H1 (cell line): ENCODE results near the gene FANCE. TPM values are rescaled to one million over a fixed set of nuclear protein-coding genes. Genes with fewer than 3 reads are reported as not detected.

Experiments used
- CTCF ChIA-PET: fragments of 300-600 bp; sonication (Branson Sonifier 250); formaldehyde crosslinking; loops from one replicate; lab custom pipeline; 2021; ENCODE audit not compliant: partially characterized antibody; lab: Charles Lee
- POLR2A ChIA-PET: fragments of 300-600 bp; sonication (Branson Sonifier 250); formaldehyde crosslinking; loops from one replicate; lab custom pipeline; 2021; ENCODE audit warnings: inconsistent platforms; ENCODE audit not compliant: partially characterized antibody; lab: Charles Lee
- DNase-seq, 2 experiments: peaks; one replicate each; pipeline versions ENCODE4 v3.0.0 to v3.0.0-alpha.2; 2010 to 2022; ENCODE audit warnings: low spot score in 2 of 2, low read depth in 1 of 2, mixed read lengths in 1 of 2
- FAIRE-seq: peaks from 2 replicates; lab custom pipeline; 2011; peaks lifted over from hg19 to GRCh38; lab: Jason Lieb, UNC
- H2AFZ ChIP-seq: 2 replicates; pipeline ENCODE4 v1.8.1; 2012; ENCODE audit warnings: low read length, inconsistent platforms
- H2AK5ac ChIP-seq: 2 replicates; pipeline ENCODE4 v1.6.1; 2013; ENCODE audit warnings: low read depth, low read length
- H2BK120ac ChIP-seq: replicated peaks from 2 replicates; pipeline ENCODE3; 2013; ENCODE audit warnings: low read depth, low read length, inconsistent platforms
- H2BK12ac ChIP-seq: 2 replicates; pipeline ENCODE4 v1.6.1; 2013; ENCODE audit warnings: low read depth, low read length
- H2BK15ac ChIP-seq: 2 replicates; pipeline ENCODE4 v1.6.1; 2013; ENCODE audit warnings: low read length
- H2BK20ac ChIP-seq: 2 replicates; pipeline ENCODE4 v1.6.1; 2013; ENCODE audit warnings: low read length
- H2BK5ac ChIP-seq: 2 replicates; pipeline ENCODE4 v1.6.1; 2013; ENCODE audit warnings: low read depth, low read length
- H3K14ac ChIP-seq: 2 replicates; pipeline ENCODE4 v1.6.1; 2013; ENCODE audit warnings: inconsistent platforms; ENCODE audit not compliant: insufficient read length
- H3K18ac ChIP-seq: 2 replicates; pipeline ENCODE4 v1.6.1; 2013; ENCODE audit warnings: low read length; ENCODE audit errors: extremely low read depth
- H3K23ac ChIP-seq: 2 replicates; pipeline ENCODE4 v1.6.1; 2013; ENCODE audit warnings: inconsistent platforms; ENCODE audit not compliant: insufficient read length
- H3K23me2 ChIP-seq: 2 replicates; pipeline ENCODE4 v1.6.1; 2013; ENCODE audit warnings: low read depth, low read length
- H3K27ac ChIP-seq: 2 replicates; pipeline ENCODE4 v1.6.1; 2011; ENCODE audit warnings: low read depth, low read length, inconsistent platforms
- H3K27me3 ChIP-seq, 4 experiments: replicated peaks in 1 of 4; 1 replicate in 1 of 4; 2 replicates in 3 of 4; pipeline versions ENCODE4 v1.6.1 to v1.8.1; 2011 to 2013; ENCODE audit warnings: low read length in 3 of 4, mild to moderate bottlenecking in 3 of 4, inconsistent platforms in 2 of 4, mixed read lengths in 2 of 4, moderate library complexity in 1 of 4; ENCODE audit not compliant: control insufficient read depth in 3 of 4, insufficient read depth in 3 of 4; ENCODE audit errors: extremely low read depth in 1 of 4
- H3K36me3 ChIP-seq, 4 experiments: 2 replicates each; pipeline versions ENCODE4 v1.6.1 to v1.8.1; 2011 to 2013; ENCODE audit warnings: mild to moderate bottlenecking in 4 of 4, low read length in 3 of 4, moderate library complexity in 2 of 4, control low read depth in 1 of 4, inconsistent platforms in 1 of 4; ENCODE audit not compliant: insufficient read depth in 4 of 4, control insufficient read depth in 2 of 4
- H3K4ac ChIP-seq: replicated peaks from 2 replicates; pipeline ENCODE3; 2013; ENCODE audit warnings: low read length, low read depth, mixed read lengths, inconsistent platforms; ENCODE audit not compliant: insufficient read length
- H3K4me1 ChIP-seq, 4 experiments: replicated peaks in 1 of 4; 1 replicate in 1 of 4; 2 replicates in 3 of 4; pipeline versions ENCODE4 v1.6.1 to v1.8.1; 2011 to 2013; ENCODE audit warnings: low read length in 3 of 4, inconsistent platforms in 2 of 4, mixed read lengths in 1 of 4; ENCODE audit not compliant: insufficient read depth in 4 of 4, control insufficient read depth in 3 of 4
- H3K4me2 ChIP-seq, 2 experiments: 2 replicates each; pipeline versions ENCODE4 v1.6.1 to v1.8.1; 2011 to 2013; ENCODE audit warnings: low read depth in 2 of 2, low read length in 2 of 2, control low read depth in 1 of 2, inconsistent platforms in 1 of 2, mild to moderate bottlenecking in 1 of 2; ENCODE audit not compliant: insufficient read depth in 1 of 2
- H3K4me3 ChIP-seq, 4 experiments: fragments of 200-600, 300-600 bp in 1 of 4; sonication (generic), shearing (Covaris generic), sonication (Bioruptor Twin) in 1 of 4; 2 replicates each; pipeline versions ENCODE4 v1.5.1 to v1.8.1; 2011 to 2016; ENCODE audit warnings: low read length in 4 of 4, low read depth in 3 of 4, control low read depth in 2 of 4, inconsistent platforms in 2 of 4, mild to moderate bottlenecking in 2 of 4, mixed read lengths in 1 of 4, moderate library complexity in 1 of 4; ENCODE audit not compliant: insufficient read depth in 2 of 4; ENCODE audit errors: extremely low read depth in 1 of 4
- H3K56ac ChIP-seq: replicated peaks from 2 replicates; pipeline ENCODE3; 2013; ENCODE audit warnings: low read depth, mild to moderate bottlenecking, mixed read lengths, low read length, inconsistent platforms; ENCODE audit not compliant: insufficient read length
- H3K79me1 ChIP-seq: 2 replicates; pipeline ENCODE4 v1.6.1; 2013; ENCODE audit warnings: low read depth, low read length, control low read depth
- H3K79me2 ChIP-seq, 2 experiments: 2 replicates each; pipeline versions ENCODE4 v1.6.1 to v1.8.1; 2012 to 2013; ENCODE audit warnings: low read length in 2 of 2, mild to moderate bottlenecking in 2 of 2, inconsistent platforms in 1 of 2; ENCODE audit not compliant: insufficient read depth in 2 of 2, control insufficient read depth in 1 of 2
- H3K9ac ChIP-seq, 4 experiments: replicated peaks in 1 of 4; 1 replicate in 1 of 4; 2 replicates in 3 of 4; pipeline versions ENCODE4 v1.6.1 to v1.8.1; 2011 to 2013; ENCODE audit warnings: low read depth in 3 of 4, low read length in 3 of 4, control low read depth in 2 of 4, mild to moderate bottlenecking in 2 of 4, moderate library complexity in 2 of 4, inconsistent platforms in 1 of 4; ENCODE audit errors: extremely low read depth in 1 of 4
- H3K9me3 ChIP-seq, 2 experiments: 2 replicates each; pipeline versions ENCODE4 v1.6.1 to v1.8.1; 2012 to 2013; ENCODE audit warnings: mild to moderate bottlenecking in 2 of 2, moderate library complexity in 2 of 2, control low read depth in 1 of 2, inconsistent platforms in 1 of 2, low read depth in 1 of 2, low read length in 1 of 2, mixed read lengths in 1 of 2; ENCODE audit not compliant: insufficient read depth in 2 of 2
- H4K20me1 ChIP-seq, 2 experiments: replicated peaks in 1 of 2; 2 replicates each; pipeline versions ENCODE3 to v1.8.1; 2011 to 2013; ENCODE audit warnings: inconsistent platforms in 2 of 2, low read length in 2 of 2, mild to moderate bottlenecking in 1 of 2; ENCODE audit not compliant: insufficient read depth in 2 of 2, control insufficient read depth in 1 of 2
- H4K5ac ChIP-seq: 2 replicates; pipeline ENCODE4 v1.6.1; 2013; ENCODE audit warnings: low read length, low read depth, mixed read lengths, inconsistent platforms; ENCODE audit not compliant: insufficient read length
- H4K8ac ChIP-seq: 2 replicates; pipeline ENCODE4 v1.8.0; 2013; ENCODE audit warnings: mild to moderate bottlenecking, moderate library complexity, low read length, inconsistent platforms; ENCODE audit not compliant: insufficient read depth; ENCODE audit errors: extremely low read depth
- H4K91ac ChIP-seq: replicated peaks from 2 replicates; pipeline ENCODE3; 2013; ENCODE audit warnings: low read length, mixed read lengths, inconsistent platforms; ENCODE audit not compliant: insufficient read length
- CHD1 ChIP-seq: IDR thresholded peaks from 2 replicates; pipeline ENCODE4 v1.6.1; 2012; ENCODE audit warnings: low read depth, low read length, improper control_type of control experiment
- EGR1 ChIP-seq: IDR thresholded peaks from 2 replicates; pipeline ENCODE4 v1.6.1; 2011; ENCODE audit warnings: low read depth, low read length, borderline replicate concordance
- TEAD4 ChIP-seq: IDR thresholded peaks from 2 replicates; pipeline ENCODE4 v1.6.1; 2012; ENCODE audit warnings: low read depth, low read length, inconsistent platforms, mixed read lengths
- WGBS, 2 experiments: shearing (Covaris generic) in 1 of 2; methylation state at CpG; one replicate each; pipeline versions ENCODE4 v1.1.6 to v1.1.7; 2013 to 2015; ENCODE audit warnings: low lambda C conversion rate in 2 of 2, mixed read lengths in 2 of 2, inconsistent platforms in 1 of 2, low coverage in 1 of 2, missing lambda C conversion rate in 1 of 2; ENCODE audit not compliant: insufficient replicate concordance in 2 of 2, insufficient coverage in 1 of 2, insufficient read length in 1 of 2; ENCODE audit errors: extremely low coverage in 1 of 2, missing lambda C conversion rate in 1 of 2; 5-methylcytosine and 5-hydroxymethylcytosine counted together
- polyA plus RNA-seq, 7 experiments: library from polyadenylated mRNA; depleted of rRNA in 3 of 7; stranded (reverse) in 5 of 7; unstranded in 2 of 7; fragments of >200 nt in 5 of 7; fragments of 200-250 nt in 2 of 7; gene quantifications; 1 replicate in 5 of 7; 2 replicates in 1 of 7; 4 replicates in 1 of 7; pipeline versions ENCODE4 v1.2.1 to v1.2.3, GENCODE V29; 2011 to 2013; ENCODE audit warnings: missing spikeins in 2 of 7, mixed read lengths in 2 of 7
- total RNA-seq: library from RNA; stranded (reverse); fragmentation: NEBNext Ultra II Directional; extraction: Animal tissue kit (Norgen Biotek cat#: 25700); gene quantifications from 2 replicates; pipeline ENCODE4 v1.2.1, GENCODE V29; 2021
- TF ChIP-seq, protein P1 (sequence below): IDR thresholded peaks from 2 replicates; pipeline ENCODE4 v1.6.1; 2011; ENCODE audit warnings: low read depth, mild to moderate bottlenecking, low read length; ENCODE audit not compliant: insufficient read depth

Gene FANCE
- total and polyA plus RNA-seq, 2 of the 8 experiments (the other 6 are each of a cell fraction or from before 2014, with no cell fraction given), result 16.1 to 17.0 TPM

DNA sequence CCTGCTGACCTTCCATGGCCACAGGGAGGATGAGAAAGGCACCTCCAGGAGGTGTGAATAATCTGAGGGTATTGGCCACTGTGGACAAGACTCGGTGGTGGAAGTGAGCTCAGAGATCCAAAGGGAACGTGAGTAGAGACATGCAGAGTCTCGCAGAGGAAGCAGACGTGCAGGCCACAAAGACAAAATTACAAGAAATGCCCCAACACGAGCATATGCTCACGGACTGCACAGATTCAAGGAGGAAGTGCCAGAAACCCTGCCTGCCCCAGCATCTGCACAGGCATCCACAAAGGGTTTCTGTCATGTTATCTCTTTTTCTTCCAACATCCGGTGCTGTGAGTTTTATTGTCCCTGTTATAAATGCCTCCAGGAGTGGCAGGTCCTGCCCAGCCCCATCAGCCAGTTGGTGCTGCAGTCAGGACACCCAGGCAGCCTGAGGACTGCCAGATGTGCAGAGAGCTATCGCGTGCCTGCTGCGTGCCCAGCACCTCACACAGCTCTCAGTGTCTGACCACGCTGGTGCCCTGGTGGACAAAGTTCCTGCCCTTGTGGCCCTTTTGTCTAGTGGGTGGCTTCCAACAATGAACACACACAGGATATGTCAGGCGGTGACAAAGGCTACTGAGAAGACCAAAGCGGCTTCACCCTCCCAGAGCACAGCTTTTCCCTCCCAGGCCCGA lies 34.0 kb upstream of the FANCE start:
- H4K8ac ChIP-seq, result no peak overlapping the region
- ChIA-PET POLR2A (interaction anchor here (1.8 kb wide), 1 partner anchor 18 kb away, joined by 4 read pairs; no protein-coding TSS in a partner anchor), CTCF (interaction anchor here (0.6 to 12.0 kb wide), 13 partner anchors 10 to 122 kb away, joined by 3 to 138 read pairs (median 8); partner anchors contain the start of genes DEF6, FANCE and PPARD)
- H3K27ac ChIP-seq, result no peak overlapping the region
- no peaks in the 10 kb centered on the region; a peak in 1 of 8 replicates for H3K36me3 ChIP-seq
- no peak overlapping the region for H3K4me2 ChIP-seq
- FAIRE-seq, result no peak
- no peaks in the 10 kb centered on the region for H3K79me2 ChIP-seq
- no peaks in the 10 kb centered on the region for H3K23me2 ChIP-seq
- TF ChIP-seq CHD1 (no peak), EGR1 (no peak), TEAD4 (no peak)
- TF ChIP-seq, protein P1, sequence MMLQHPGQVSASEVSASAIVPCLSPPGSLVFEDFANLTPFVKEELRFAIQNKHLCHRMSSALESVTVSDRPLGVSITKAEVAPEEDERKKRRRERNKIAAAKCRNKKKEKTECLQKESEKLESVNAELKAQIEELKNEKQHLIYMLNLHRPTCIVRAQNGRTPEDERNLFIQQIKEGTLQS, result no peak
- H2AK5ac ChIP-seq, result no peak overlapping the region
- H3K9ac ChIP-seq, result no peak overlapping the region
- no peak overlapping the region for H3K23ac ChIP-seq
- WGBS, 2 experiments, result 91% methylated on average over 14 of the region's 14 CpGs; no CpG with 5 or more reads in 1 of the 2 experiments
- peaks cover 0 to 9% (median 1%) of the 10 kb centered on the region in 4 experiments; a peak in 4 of 7 replicates for H3K4me1 ChIP-seq
- peaks cover 0 to 2% of the 10 kb centered on the region in 2 experiments for H4K20me1 ChIP-seq
- H3K56ac ChIP-seq, result no peak overlapping the region
- H3K18ac ChIP-seq, result no peak overlapping the region; the same call in 1 of the 2 replicates
- no peak overlapping the region for H2BK5ac ChIP-seq
- no peaks in the 10 kb centered on the region for H3K79me1 ChIP-seq
- no peaks in the 10 kb centered on the region for H3K9me3 ChIP-seq
- no peak overlapping the region for H2BK20ac ChIP-seq
- no peak overlapping the region for H2BK15ac ChIP-seq
- peak overlapping the region; percentile 49 for H3K4ac ChIP-seq
- no peaks in the 10 kb centered on the region for H3K27me3 ChIP-seq
- no peak for DNase-seq
- H3K14ac ChIP-seq, result no peak overlapping the region
- H2AFZ ChIP-seq, result no peak overlapping the region
- no peak overlapping the region for H3K4me3 ChIP-seq
- no peak overlapping the region for H2BK120ac ChIP-seq
- no peak overlapping the region for H2BK12ac ChIP-seq
- H4K5ac ChIP-seq, result no peak overlapping the region
- H4K91ac ChIP-seq, result no peak overlapping the region
